Gastrocnemius medialis (tissue), 4 donors: ENCODE measurements around the gene CFAP45.

Experiments
- POLR2A ChIP-seq, 2 donors: fragments of 450-650 bp; IDR thresholded peaks; one replicate each; pipeline ENCODE4 v1.6.1; 2017; ENCODE audit warnings: antibody characterized with exemption in 2 of 2, mild to moderate bottlenecking in 2 of 2, moderate library complexity in 2 of 2
- TF ChIP-seq, protein P1 (sequence below), 5 experiments: fragments of 450-650 bp in 3 of 5; fragments of 200-600 bp in 2 of 5; sonication (generic) in 2 of 5; IDR thresholded peaks in 4 of 5; conservative IDR thresholded peaks in 1 of 5; 1 replicate in 4 of 5; 2 replicates in 1 of 5; pipeline ENCODE4 v1.5.1; 2016 to 2019; ENCODE audit warnings: antibody characterized with exemption in 5 of 5, mild to moderate bottlenecking in 3 of 5, moderate library complexity in 3 of 5

DNA sequence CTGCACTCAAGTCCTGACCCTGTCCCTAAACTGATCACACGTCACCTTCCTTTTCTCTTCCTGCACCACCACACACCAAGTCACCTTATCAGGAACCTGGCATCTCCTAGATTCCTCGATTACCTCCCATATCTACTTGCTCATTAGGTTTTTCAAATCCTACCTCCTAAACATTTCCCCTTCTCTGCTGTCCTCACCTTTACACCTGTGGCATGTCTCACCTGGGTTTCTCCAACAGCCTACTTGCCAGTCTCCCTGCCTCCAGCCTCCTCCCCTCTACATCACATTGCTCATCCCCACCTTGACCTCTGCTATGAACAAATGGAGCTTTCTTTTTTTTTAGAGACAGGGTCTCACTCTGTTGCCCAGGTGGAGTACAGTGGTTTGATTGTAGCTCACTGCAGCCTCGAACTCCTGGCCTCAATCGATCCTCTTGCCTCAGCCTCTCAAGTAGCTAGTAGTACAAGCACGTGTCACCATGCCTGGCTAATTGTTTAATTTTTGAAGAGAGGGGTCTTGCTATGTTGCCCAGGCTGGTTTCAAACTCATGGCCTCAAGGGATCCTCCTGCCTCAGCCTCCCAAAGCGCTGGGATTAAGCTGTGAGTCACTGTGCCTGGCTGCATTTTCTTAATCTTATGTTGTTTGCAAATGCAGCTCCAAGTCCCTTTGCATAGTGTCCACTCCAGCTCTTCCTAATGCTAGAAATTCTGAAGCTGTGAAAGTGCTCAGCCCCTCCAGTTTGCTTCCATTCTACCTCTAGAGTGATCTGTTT lies 39.1 kb upstream of the CFAP45 start:
- TF ChIP-seq, protein P1, sequence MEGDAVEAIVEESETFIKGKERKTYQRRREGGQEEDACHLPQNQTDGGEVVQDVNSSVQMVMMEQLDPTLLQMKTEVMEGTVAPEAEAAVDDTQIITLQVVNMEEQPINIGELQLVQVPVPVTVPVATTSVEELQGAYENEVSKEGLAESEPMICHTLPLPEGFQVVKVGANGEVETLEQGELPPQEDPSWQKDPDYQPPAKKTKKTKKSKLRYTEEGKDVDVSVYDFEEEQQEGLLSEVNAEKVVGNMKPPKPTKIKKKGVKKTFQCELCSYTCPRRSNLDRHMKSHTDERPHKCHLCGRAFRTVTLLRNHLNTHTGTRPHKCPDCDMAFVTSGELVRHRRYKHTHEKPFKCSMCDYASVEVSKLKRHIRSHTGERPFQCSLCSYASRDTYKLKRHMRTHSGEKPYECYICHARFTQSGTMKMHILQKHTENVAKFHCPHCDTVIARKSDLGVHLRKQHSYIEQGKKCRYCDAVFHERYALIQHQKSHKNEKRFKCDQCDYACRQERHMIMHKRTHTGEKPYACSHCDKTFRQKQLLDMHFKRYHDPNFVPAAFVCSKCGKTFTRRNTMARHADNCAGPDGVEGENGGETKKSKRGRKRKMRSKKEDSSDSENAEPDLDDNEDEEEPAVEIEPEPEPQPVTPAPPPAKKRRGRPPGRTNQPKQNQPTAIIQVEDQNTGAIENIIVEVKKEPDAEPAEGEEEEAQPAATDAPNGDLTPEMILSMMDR (IDR thresholded peaks at IDR 0.05 in 4 of 5, conservative IDR thresholded peaks at IDR 0.05 in 1 of 5): no peak
- no peak for TF ChIP-seq POLR2A (IDR thresholded peaks at IDR 0.05)
